Fibroblast of skin of scalp (primary cell): ENCODE results near the gene STIP1.

ENCODE experiments used
- DNase-seq: peaks from one replicate; pipeline ENCODE4 v3.0.0-alpha.2; 2013

Gene STIP1

DNA sequence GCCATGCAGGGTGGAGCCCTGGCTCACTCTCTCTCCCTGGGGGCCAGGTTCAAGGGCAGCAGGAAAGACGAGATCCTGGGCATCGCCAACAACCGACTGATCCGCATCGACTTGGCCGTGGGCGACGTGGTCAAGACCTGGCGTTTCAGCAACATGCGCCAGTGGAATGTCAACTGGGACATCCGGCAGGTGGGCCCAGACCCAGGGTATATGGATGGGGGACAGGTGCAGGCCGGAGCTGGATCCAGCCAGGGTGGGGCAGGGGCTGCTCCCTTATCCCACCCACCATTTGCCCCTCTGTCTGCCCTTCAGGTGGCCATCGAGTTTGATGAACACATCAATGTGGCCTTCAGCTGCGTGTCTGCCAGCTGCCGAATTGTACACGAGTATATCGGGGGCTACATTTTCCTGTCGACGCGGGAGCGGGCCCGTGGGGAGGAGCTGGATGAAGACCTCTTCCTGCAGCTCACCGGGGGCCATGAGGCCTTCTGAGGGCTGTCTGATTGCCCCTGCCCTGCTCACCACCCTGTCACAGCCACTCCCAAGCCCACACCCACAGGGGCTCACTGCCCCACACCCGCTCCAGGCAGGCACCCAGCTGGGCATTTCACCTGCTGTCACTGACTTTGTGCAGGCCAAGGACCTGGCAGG, 37.2 kb downstream of the STIP1 start:
- no peak for DNase-seq

DNA sequence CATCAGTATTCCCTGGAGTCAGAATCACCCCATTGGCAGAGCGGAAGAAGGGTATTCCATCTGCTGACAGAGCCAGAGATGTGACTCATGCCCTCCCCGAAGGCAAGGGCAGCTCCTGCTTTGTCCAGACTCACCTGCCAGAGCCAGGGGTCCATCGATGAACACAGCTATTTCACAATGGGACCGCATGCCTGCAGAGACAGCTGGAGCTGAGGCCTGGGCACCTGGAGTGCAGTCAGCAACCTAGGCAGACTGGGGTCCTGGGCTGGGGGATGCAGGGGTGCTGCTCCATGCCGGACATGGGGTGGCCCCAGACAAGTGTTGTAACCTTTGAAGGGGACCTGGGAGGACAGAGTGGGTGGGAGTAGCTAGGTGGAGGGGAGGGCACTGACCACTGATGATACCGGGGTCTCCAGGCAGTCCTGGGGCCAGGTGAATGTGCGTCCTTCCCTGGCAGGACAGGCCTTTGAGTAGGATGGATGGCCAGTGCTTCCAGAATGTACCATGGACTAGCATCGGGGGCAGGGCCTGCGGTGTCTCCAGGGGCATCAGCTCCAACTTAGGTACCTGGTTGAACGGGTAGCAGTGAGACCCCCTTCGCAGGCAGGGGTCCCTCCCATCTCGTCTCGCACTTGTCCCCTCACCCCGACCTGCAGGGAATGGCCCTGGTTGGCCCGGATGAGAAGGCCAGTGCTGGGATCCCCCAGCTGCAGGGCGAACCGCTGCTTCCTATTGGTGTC, 38.4 kb downstream of the STIP1 start:
- DNase-seq = no peak

DNA sequence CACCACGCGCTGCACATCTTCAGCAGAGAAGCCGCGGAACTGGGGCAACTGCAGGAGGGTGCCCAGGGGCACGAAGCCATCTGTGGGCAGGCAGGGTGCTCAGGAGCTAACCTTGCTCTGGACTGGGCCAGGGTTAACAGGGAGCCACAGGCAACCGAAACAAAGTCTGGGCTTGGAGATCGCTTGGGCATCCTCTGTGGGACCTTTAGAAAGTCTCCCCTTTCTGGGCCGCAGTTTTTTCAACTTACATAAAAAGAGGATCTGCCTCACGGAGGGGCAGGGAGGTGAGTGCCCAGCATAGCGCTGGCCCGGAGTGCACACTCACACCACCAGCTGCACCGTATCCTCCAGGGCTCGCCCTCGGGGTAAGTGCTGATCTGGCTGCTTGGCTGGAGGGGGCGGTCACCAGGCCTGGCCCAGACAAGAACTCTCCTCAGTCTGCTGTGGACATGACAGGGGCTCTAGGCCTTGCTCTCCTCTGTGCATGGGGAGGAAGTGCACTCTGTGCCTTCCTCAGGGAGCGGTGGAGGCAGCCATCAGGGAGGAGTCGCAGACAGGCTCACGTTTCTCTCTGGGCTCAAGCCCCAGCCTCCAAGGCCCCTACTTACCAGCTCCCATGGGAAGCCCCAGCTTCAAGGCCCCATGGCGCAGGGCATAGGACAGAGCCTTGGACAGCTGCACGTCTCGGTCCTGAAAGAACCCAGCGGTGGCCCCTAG, 39.1 kb downstream of the STIP1 start:
- no peak for DNase-seq

DNA sequence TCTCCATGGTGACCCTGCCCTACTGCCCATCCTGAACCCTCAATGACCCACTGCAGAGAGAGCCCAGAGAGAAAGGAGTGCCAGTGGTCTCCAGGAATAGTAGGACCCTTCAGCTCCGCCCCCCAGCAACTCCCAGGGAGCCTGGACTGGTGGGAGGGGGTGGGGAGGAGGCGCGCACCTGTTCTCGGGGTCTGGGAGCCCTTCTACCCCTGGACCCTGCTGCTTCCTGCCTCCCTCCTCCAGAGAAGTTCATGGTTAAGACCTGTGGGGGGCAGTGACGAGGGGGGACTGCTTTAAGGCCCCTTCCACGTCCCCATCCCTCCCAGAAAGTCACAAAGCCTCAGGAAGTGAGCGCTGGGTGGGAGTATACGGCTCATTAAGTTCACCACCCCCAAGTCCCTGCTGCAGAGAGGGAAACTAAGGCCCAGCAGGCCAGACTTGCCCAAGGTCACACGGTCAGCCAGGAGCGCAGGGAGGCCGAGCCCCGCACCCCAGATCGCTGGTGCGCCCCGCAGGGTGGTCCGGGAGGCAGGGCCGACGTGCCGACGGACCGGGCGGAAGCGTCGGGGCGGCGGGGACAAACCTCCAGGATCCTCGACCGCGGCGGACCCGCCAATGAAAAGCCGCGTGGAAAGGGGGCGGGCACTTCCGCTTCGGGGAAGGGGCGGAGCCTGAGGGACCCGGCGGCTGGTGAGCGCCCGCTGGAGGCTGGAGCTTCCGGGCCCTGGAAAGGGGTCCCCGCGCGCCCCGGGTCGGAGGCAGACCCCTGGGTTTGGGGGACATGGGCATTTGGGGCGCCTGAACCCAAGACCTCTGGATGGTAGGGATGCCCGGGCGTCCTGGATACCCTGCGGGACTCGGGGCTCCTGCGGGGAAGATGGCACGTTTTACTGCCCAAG, 39.9 kb downstream of the STIP1 start, which contains the start of the genes NUDT22 and TRPT1:
NUDT22 (plus strand) TSS at position 667 of the 899 bp plus-strand sequence. CDS start 379 bp downstream, outside the sequence.
TRPT1 (minus strand) TSS at position 579 of the 899 bp plus-strand sequence; CDS start at position 253, 326 bp downstream.
- DNase-seq = peak; percentile 85

DNA sequence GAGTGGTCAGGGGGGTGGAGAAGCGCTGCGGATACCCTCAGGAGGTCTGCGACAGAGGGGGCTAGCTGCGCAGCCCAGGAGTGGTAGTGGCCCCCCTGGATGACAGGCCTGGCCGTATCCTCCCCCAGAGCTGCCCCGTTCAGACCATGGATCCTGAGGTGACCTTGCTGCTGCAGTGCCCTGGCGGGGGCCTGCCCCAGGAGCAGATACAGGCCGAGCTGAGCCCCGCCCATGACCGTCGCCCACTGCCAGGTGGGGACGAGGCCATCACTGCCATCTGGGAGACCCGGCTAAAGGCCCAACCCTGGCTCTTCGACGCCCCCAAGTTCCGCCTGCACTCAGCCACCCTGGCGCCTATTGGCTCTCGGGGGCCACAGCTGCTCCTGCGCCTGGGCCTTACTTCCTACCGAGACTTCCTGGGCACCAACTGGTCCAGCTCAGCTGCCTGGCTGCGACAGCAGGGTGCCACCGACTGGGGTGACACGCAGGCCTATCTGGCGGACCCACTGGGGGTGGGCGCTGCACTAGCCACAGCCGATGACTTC, 40.6 kb downstream of the STIP1 start:
- no peak for DNase-seq

DNA sequence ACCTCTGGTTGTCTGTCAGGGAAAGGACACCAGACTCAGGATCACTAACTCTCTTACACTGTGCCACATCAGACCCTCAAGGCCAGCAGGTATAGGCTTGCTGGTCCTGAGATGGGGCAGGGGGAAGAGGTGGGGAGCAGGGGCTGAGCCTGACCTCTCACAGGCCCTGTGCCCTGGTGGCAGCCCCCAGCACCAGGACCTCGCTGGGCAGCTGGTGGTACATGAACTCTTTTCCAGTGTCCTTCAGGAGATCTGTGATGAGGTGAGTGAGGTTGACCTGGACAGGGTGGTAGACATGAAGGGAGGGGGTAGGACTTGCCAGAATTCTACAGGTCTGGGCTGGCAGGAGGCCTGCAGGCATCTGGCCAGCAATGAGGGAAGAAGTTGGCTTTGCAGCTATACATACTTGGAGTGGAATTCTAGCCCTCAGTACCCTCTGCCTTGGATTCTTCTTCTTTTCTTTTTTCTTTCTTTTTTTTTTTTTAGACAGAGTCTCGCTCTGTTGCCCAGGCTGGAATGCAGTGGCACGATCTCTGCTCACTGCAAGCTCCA, 41.5 kb downstream of the STIP1 start:
- DNase-seq = no peak

DNA sequence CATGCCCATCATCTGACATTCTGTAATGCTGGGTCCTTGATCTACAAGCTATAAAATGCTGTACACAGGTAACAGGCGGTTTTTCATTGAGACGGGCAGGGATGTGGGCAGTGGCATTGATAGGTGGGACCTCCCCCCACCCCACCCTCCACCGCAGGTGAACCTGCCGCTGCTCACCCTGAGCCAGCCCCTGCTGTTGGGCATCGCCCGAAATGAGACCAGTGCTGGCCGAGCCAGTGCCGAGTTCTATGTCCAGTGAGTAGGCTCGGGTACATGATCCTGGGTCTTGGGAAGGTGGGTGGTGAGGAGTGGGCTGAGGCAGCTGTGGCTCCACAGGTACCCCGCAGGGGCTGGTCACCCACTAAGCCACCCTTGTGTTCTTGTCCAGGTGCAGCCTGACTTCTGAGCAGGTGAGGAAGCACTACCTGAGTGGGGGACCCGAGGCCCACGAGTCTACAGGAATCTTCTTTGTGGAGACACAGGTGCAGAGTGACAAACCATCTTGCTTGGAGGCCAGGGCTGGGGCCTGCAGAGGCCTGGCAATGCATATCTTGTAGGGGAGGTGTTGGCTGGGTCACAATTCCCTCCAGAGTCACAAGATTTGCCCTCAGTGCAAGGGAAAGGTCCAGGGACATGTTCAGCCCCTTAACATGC, 43.2 kb downstream of the STIP1 start:
- DNase-seq = no peak

DNA sequence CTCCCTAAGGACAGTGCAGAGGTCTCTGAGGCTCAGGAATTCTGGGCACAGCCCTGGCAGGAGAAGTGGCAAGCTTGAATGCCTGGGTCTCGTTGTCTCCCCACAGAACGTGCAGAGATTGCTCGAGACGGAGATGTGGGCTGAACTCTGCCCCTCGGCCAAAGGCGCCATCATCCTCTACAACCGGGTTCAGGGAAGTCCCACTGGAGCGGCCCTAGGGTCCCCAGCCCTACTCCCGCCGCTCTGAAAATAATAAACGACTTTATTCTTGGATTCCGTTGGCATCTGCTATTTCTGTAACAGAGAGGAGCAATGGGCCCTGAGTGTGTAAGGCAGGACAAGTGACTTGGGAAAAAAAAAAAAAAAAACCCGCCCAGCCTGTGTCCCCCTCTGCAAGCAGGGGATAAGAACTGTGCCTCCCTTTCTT, 43.8 kb downstream of the STIP1 start:
- no peak for DNase-seq

DNA sequence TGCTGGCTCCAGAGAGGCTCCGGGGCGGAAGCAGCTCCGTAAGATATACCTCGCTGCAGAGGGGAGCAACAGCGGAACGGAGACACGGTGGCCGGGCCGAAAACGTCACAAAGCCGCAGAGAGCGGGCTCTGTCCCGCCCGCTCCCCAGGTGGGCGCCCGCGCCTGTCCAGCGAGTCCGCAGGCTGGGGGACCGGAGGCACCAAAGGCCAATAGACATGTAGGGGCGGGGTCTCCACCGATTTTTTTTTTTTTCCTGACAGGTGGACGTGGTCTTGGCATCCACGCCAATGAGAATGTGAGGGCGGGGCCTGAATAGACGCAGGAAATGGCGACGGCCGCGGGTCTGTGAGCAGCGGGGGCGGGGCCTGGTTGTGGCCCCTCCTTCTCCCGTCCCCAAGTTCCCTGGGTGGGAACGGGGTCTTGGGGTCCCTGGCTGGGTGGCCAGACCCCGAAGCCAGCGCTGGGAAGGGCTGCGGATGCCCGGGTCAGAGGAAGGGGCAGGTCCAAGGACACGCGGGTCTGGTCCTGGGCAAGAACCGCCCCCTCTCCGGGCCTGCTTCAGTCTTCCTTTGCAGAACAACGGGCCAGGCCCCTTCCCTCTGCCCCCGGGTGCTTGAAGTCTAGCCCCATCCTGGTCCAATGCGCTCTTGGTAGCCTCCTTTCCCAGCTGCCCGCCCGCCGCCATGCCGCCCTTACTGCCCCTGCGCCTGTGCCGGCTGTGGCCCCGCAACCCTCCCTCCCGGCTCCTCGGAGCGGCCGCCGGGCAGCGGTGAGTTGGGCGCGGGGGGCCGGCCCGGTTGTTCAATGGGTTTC, 44.4 kb downstream of the STIP1 start, which contains the start of gene DNAJC4:
DNAJC4 (plus strand) TSS at position 378 of the 814 bp plus-strand sequence; CDS start at position 685, 307 bp downstream.
- peak; percentile 85 for DNase-seq

DNA sequence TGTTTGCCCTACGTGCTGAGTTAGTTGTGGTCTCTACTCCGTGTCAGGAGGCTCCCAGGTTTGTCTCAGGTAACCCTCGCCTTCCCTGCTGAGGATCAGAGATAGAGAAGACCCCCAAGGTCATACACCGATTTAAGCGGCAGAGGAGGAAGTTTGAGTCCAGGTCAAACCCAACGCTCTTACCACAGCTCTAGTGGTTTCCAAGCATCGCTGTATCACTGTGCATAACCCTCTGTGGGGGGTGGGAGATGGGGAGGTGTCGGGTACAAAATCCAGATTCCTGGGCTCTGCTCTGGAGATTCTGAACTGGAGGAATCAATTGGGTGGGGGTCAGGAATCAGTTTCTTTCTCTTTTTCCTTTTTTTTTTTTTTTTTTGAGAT, 45.0 kb downstream of the STIP1 start:
- no peak for DNase-seq

DNA sequence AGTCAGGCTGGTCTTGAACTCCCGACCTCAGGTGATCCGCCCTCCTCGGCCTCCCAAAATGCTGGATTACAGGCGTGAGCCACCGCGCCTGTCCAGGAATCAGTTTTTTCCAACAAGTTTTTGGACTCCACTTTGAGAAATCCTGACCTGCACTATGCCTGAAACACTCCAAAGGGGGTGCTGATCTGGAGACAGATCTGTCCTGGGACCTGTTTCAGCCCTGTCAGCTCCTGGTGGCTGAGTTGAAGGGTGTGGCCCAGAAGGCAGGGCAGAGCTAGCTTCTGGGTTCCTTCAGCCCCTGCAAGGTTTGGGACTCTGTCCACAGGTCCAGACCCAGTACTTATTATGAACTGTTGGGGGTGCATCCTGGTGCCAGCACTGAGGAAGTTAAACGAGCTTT, 45.6 kb downstream of the STIP1 start:
- DNase-seq = no peak

DNA sequence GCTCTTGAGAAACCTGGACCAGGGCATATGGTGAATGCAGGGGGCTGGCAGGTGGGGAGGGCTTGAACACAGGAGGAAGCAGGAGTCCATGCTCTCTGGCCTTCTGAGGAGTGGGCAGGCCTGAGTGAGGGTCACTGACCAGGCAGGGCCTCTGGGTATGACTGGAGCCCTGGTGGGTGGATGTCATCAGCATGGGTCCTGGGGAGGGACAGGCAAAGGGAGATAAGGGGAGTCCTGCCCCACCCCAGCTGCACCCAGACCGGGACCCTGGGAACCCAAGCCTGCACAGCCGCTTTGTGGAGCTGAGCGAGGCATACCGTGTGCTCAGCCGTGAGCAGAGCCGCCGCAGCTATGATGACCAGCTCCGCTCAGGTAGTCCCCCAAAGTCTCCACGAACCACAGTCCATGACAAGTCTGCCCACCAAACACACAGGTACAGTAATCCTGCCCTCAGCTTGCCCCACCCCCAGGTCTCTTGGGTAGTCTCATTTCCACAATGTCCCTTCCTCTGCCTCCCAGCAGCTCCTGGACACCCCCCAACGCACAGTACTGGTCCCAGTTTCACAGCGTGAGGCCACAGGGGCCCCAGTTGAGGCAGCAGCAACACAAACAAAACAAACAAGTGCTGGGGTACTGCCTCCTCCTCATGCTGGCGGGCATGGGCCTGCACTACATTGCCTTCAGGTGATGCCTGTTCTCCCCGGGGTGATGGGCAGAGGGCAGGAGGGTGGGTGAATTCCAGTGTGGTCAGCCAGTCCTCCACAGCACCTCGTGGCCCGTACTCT, 46.4 kb downstream of the STIP1 start:
- no peak for DNase-seq

DNA sequence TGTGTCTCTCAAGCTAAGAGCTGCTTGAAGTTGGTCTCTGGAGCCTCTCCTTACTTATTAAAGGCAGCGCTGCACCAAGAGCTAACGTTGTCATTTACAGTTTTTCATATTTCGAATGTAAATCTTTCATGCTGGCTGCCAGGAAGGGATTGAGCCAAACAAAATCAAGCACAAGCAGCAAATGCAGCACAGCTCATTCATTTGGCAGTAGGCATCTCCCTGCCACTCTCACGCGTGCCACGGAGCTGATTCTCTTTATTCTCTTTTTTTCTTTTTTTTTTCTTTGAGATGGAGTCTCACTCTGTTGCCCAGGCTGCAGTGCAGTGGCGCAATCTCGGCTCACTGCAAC, 47.0 kb downstream of the STIP1 start:
- DNase-seq = no peak

DNA sequence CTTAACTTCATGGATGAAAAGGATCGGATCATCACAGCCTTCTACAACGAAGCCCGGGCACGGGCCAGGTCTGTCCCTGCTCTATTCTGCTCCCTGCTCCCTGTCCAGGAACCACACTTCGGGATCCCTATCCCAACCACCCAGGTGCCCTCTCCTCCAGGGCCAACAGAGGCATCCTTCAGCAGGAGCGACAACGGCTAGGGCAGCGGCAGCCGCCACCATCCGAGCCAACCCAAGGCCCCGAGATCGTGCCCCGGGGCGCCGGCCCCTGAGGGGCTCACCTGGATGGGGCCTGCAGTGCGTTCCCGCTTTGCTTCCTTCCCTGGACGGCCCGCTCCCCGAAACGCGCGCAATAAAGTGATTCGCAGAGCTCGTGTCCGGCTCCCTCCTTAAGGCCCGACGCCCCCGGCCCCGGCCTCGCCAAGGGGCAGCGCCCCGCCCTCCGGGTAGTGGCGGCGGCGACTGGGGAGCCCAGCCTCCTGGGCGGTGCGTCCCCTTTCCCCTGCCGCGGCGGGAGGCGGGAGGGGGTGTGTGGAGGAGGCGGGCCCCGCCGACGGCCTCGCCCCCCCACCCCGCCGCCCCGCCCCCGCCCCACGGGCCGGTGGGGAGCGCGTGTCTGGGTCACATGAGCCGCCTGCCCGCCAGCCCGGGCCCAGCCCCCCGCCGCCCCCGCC, 48.1 kb downstream of the STIP1 start, which contains the start of gene VEGFB:
VEGFB (plus strand) TSS at position 672 of the 674 bp plus-strand sequence. CDS start 250 bp downstream, outside the sequence.
- DNase-seq = peak; percentile 66

DNA sequence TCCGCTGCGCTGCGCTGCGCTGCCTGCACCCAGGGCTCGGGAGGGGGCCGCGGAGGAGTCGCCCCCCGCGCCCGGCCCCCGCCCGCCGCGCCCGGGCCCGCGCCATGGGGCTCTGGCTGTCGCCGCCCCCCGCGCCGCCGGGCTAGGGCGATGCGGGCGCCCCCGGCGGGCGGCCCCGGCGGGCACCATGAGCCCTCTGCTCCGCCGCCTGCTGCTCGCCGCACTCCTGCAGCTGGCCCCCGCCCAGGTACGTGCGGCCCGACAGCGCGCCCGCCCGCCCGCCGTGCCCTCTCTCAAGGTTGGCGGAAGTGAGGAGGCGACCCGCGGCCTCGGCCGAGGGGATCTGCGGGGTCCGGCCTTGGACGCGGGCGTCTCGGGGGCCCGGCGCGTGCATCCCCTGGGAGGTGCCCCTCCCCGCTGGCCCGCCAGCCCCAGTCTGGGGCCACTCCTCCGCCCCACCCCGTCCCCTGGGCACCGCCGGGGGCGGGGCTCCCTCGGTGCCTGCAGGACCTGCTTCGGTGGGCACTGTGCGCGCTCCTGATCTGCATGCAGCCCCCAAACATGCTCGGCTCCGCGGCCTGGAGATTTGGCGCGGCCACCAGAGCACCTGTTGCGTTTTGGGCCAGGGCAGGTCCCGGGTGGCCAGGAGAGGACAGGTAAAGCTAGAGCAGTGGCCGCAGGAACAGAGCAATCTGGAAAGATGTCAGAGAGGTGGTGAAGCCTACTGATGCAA, 48.8 kb downstream of the STIP1 start:
- no peak for DNase-seq

DNA sequence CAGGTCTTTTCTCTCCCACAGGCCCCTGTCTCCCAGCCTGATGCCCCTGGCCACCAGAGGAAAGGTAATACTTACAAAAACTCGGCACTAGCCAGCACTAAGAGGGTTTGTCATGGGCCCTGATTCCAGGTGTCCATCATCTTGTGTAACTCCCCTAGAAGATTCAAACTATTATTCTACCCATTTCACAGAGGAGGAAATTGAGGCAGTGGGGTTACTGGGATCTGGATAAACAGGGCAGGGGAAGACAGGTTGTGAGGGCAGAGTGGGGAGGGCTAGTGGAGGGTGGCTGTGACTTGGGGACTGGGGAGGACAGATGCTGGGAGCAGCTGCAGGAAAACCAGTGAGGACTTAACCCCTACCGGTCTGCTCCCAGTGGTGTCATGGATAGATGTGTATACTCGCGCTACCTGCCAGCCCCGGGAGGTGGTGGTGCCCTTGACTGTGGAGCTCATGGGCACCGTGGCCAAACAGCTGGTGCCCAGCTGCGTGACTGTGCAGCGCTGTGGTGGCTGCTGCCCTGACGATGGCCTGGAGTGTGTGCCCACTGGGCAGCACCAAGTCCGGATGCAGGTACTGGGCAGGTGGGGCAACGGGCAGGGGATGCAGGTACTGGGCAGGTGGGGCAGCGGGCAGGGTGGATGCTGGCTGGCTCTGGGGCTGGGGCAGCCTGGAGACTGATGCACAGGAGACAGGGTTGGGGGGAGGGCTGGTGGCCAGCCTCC, 49.6 kb downstream of the STIP1 start:
- no peak for DNase-seq

DNA sequence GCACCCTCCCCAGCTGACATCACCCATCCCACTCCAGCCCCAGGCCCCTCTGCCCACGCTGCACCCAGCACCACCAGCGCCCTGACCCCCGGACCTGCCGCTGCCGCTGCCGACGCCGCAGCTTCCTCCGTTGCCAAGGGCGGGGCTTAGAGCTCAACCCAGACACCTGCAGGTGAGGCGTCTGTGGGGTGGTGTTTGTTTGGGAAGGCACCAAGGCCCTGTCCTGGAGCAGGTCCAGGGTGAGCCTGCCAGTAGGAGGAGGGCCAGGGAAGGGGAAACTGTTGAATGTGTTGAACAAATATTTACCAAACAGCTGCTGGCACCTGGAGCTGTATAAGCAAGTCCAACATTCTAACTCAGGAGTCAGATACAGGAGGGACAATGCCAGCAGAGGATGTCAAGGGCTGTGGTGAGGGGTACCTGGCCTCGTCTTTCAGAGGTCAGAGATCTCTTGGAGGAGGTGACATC, 51.5 kb downstream of the STIP1 start:
- DNase-seq = no peak
